H1 (cell line): Measurements from ENCODE around the gene SLC6A3. TPM values are rescaled to one million over a fixed set of nuclear protein-coding genes. Genes with fewer than 3 reads are reported as not detected.

Source experiments
- CTCF ChIA-PET: fragments of 300-600 bp; sonication (Branson Sonifier 250); formaldehyde crosslinking; loops from one replicate; lab custom pipeline; 2021; ENCODE audit not compliant: partially characterized antibody; lab: Charles Lee
- POLR2A ChIA-PET: fragments of 300-600 bp; sonication (Branson Sonifier 250); formaldehyde crosslinking; loops from one replicate; lab custom pipeline; 2021; ENCODE audit warnings: inconsistent platforms; ENCODE audit not compliant: partially characterized antibody; lab: Charles Lee
- DNase-seq, 2 experiments: peaks; one replicate each; pipeline versions ENCODE4 v3.0.0 to v3.0.0-alpha.2; 2010 to 2022; ENCODE audit warnings: low spot score in 2 of 2, low read depth in 1 of 2, mixed read lengths in 1 of 2
- FAIRE-seq: peaks from 2 replicates; lab custom pipeline; 2011; peaks lifted over from hg19 to GRCh38; lab: Jason Lieb, UNC
- H2AFZ ChIP-seq: 2 replicates; pipeline ENCODE4 v1.8.1; 2012; ENCODE audit warnings: low read length, inconsistent platforms
- H2AK5ac ChIP-seq: 2 replicates; pipeline ENCODE4 v1.6.1; 2013; ENCODE audit warnings: low read depth, low read length
- H2BK120ac ChIP-seq: replicated peaks from 2 replicates; pipeline ENCODE3; 2013; ENCODE audit warnings: low read depth, low read length, inconsistent platforms
- H2BK12ac ChIP-seq: 2 replicates; pipeline ENCODE4 v1.6.1; 2013; ENCODE audit warnings: low read depth, low read length
- H2BK15ac ChIP-seq: 2 replicates; pipeline ENCODE4 v1.6.1; 2013; ENCODE audit warnings: low read length
- H2BK20ac ChIP-seq: 2 replicates; pipeline ENCODE4 v1.6.1; 2013; ENCODE audit warnings: low read length
- H2BK5ac ChIP-seq: 2 replicates; pipeline ENCODE4 v1.6.1; 2013; ENCODE audit warnings: low read depth, low read length
- H3K14ac ChIP-seq: 2 replicates; pipeline ENCODE4 v1.6.1; 2013; ENCODE audit warnings: inconsistent platforms; ENCODE audit not compliant: insufficient read length
- H3K18ac ChIP-seq: 2 replicates; pipeline ENCODE4 v1.6.1; 2013; ENCODE audit warnings: low read length; ENCODE audit errors: extremely low read depth
- H3K23ac ChIP-seq: 2 replicates; pipeline ENCODE4 v1.6.1; 2013; ENCODE audit warnings: inconsistent platforms; ENCODE audit not compliant: insufficient read length
- H3K23me2 ChIP-seq: 2 replicates; pipeline ENCODE4 v1.6.1; 2013; ENCODE audit warnings: low read depth, low read length
- H3K27ac ChIP-seq: 2 replicates; pipeline ENCODE4 v1.6.1; 2011; ENCODE audit warnings: low read depth, low read length, inconsistent platforms
- H3K27me3 ChIP-seq, 4 experiments: replicated peaks in 1 of 4; 1 replicate in 1 of 4; 2 replicates in 3 of 4; pipeline versions ENCODE4 v1.6.1 to v1.8.1; 2011 to 2013; ENCODE audit warnings: low read length in 3 of 4, mild to moderate bottlenecking in 3 of 4, inconsistent platforms in 2 of 4, mixed read lengths in 2 of 4, moderate library complexity in 1 of 4; ENCODE audit not compliant: control insufficient read depth in 3 of 4, insufficient read depth in 3 of 4; ENCODE audit errors: extremely low read depth in 1 of 4
- H3K36me3 ChIP-seq, 4 experiments: 2 replicates each; pipeline versions ENCODE4 v1.6.1 to v1.8.1; 2011 to 2013; ENCODE audit warnings: mild to moderate bottlenecking in 4 of 4, low read length in 3 of 4, moderate library complexity in 2 of 4, control low read depth in 1 of 4, inconsistent platforms in 1 of 4; ENCODE audit not compliant: insufficient read depth in 4 of 4, control insufficient read depth in 2 of 4
- H3K4ac ChIP-seq: replicated peaks from 2 replicates; pipeline ENCODE3; 2013; ENCODE audit warnings: low read length, low read depth, mixed read lengths, inconsistent platforms; ENCODE audit not compliant: insufficient read length
- H3K4me1 ChIP-seq, 4 experiments: replicated peaks in 1 of 4; 1 replicate in 1 of 4; 2 replicates in 3 of 4; pipeline versions ENCODE4 v1.6.1 to v1.8.1; 2011 to 2013; ENCODE audit warnings: low read length in 3 of 4, inconsistent platforms in 2 of 4, mixed read lengths in 1 of 4; ENCODE audit not compliant: insufficient read depth in 4 of 4, control insufficient read depth in 3 of 4
- H3K4me2 ChIP-seq, 2 experiments: 2 replicates each; pipeline versions ENCODE4 v1.6.1 to v1.8.1; 2011 to 2013; ENCODE audit warnings: low read depth in 2 of 2, low read length in 2 of 2, control low read depth in 1 of 2, inconsistent platforms in 1 of 2, mild to moderate bottlenecking in 1 of 2; ENCODE audit not compliant: insufficient read depth in 1 of 2
- H3K4me3 ChIP-seq, 4 experiments: fragments of 200-600, 300-600 bp in 1 of 4; sonication (generic), shearing (Covaris generic), sonication (Bioruptor Twin) in 1 of 4; 2 replicates each; pipeline versions ENCODE4 v1.5.1 to v1.8.1; 2011 to 2016; ENCODE audit warnings: low read length in 4 of 4, low read depth in 3 of 4, control low read depth in 2 of 4, inconsistent platforms in 2 of 4, mild to moderate bottlenecking in 2 of 4, mixed read lengths in 1 of 4, moderate library complexity in 1 of 4; ENCODE audit not compliant: insufficient read depth in 2 of 4; ENCODE audit errors: extremely low read depth in 1 of 4
- H3K56ac ChIP-seq: replicated peaks from 2 replicates; pipeline ENCODE3; 2013; ENCODE audit warnings: low read depth, mild to moderate bottlenecking, mixed read lengths, low read length, inconsistent platforms; ENCODE audit not compliant: insufficient read length
- H3K79me1 ChIP-seq: 2 replicates; pipeline ENCODE4 v1.6.1; 2013; ENCODE audit warnings: low read depth, low read length, control low read depth
- H3K79me2 ChIP-seq, 2 experiments: 2 replicates each; pipeline versions ENCODE4 v1.6.1 to v1.8.1; 2012 to 2013; ENCODE audit warnings: low read length in 2 of 2, mild to moderate bottlenecking in 2 of 2, inconsistent platforms in 1 of 2; ENCODE audit not compliant: insufficient read depth in 2 of 2, control insufficient read depth in 1 of 2
- H3K9ac ChIP-seq, 4 experiments: replicated peaks in 1 of 4; 1 replicate in 1 of 4; 2 replicates in 3 of 4; pipeline versions ENCODE4 v1.6.1 to v1.8.1; 2011 to 2013; ENCODE audit warnings: low read depth in 3 of 4, low read length in 3 of 4, control low read depth in 2 of 4, mild to moderate bottlenecking in 2 of 4, moderate library complexity in 2 of 4, inconsistent platforms in 1 of 4; ENCODE audit errors: extremely low read depth in 1 of 4
- H3K9me3 ChIP-seq, 2 experiments: 2 replicates each; pipeline versions ENCODE4 v1.6.1 to v1.8.1; 2012 to 2013; ENCODE audit warnings: mild to moderate bottlenecking in 2 of 2, moderate library complexity in 2 of 2, control low read depth in 1 of 2, inconsistent platforms in 1 of 2, low read depth in 1 of 2, low read length in 1 of 2, mixed read lengths in 1 of 2; ENCODE audit not compliant: insufficient read depth in 2 of 2
- H4K20me1 ChIP-seq, 2 experiments: replicated peaks in 1 of 2; 2 replicates each; pipeline versions ENCODE3 to v1.8.1; 2011 to 2013; ENCODE audit warnings: inconsistent platforms in 2 of 2, low read length in 2 of 2, mild to moderate bottlenecking in 1 of 2; ENCODE audit not compliant: insufficient read depth in 2 of 2, control insufficient read depth in 1 of 2
- H4K5ac ChIP-seq: 2 replicates; pipeline ENCODE4 v1.6.1; 2013; ENCODE audit warnings: low read length, low read depth, mixed read lengths, inconsistent platforms; ENCODE audit not compliant: insufficient read length
- H4K8ac ChIP-seq: 2 replicates; pipeline ENCODE4 v1.8.0; 2013; ENCODE audit warnings: mild to moderate bottlenecking, moderate library complexity, low read length, inconsistent platforms; ENCODE audit not compliant: insufficient read depth; ENCODE audit errors: extremely low read depth
- H4K91ac ChIP-seq: replicated peaks from 2 replicates; pipeline ENCODE3; 2013; ENCODE audit warnings: low read length, mixed read lengths, inconsistent platforms; ENCODE audit not compliant: insufficient read length
- ASH2L ChIP-seq: fragments of 200-600, 300-600 bp; sonication (generic); IDR thresholded peaks from one replicate; pipeline ENCODE4 v1.7.1; 2017; ENCODE audit warnings: low read length
- CHD1 ChIP-seq: IDR thresholded peaks from 2 replicates; pipeline ENCODE4 v1.6.1; 2012; ENCODE audit warnings: low read depth, low read length, improper control_type of control experiment
- POU5F1 ChIP-seq: IDR thresholded peaks from 2 replicates; pipeline ENCODE4 v1.6.1; 2011; ENCODE audit warnings: low read depth, mild to moderate bottlenecking, low read length, moderate library complexity
- RNF2 ChIP-seq: fragments of 200-900, 300-1000 bp; sonication (generic); IDR thresholded peaks from 2 replicates; pipeline ENCODE4 v1.7.1; 2016; ENCODE audit warnings: borderline replicate concordance, low read depth, mild to moderate bottlenecking, antibody characterized with exemption, low read length; ENCODE audit not compliant: poor library complexity, severe bottlenecking; ENCODE audit errors: missing control alignments
- SP1 ChIP-seq: IDR thresholded peaks from 2 replicates; pipeline ENCODE4 v1.6.1; 2011; ENCODE audit warnings: low read depth, low read length
- TAF7 ChIP-seq: optimal IDR thresholded peaks from 2 replicates; pipeline ENCODE3; 2011; ENCODE audit warnings: low read depth, mild to moderate bottlenecking, inconsistent platforms, low read length, moderate library complexity, borderline replicate concordance
- TCF12 ChIP-seq: IDR thresholded peaks from 2 replicates; pipeline ENCODE4 v1.6.1; 2011; ENCODE audit warnings: low read depth, mild to moderate bottlenecking, low read length
- ZNF274 ChIP-seq: IDR thresholded peaks from 2 replicates; pipeline ENCODE4 v1.7.0; 2012; ENCODE audit warnings: low read length, borderline replicate concordance; ENCODE audit errors: extremely low read depth
- WGBS, 2 experiments: shearing (Covaris generic) in 1 of 2; methylation state at CpG; one replicate each; pipeline versions ENCODE4 v1.1.6 to v1.1.7; 2013 to 2015; ENCODE audit warnings: low lambda C conversion rate in 2 of 2, mixed read lengths in 2 of 2, inconsistent platforms in 1 of 2, low coverage in 1 of 2, missing lambda C conversion rate in 1 of 2; ENCODE audit not compliant: insufficient replicate concordance in 2 of 2, insufficient coverage in 1 of 2, insufficient read length in 1 of 2; ENCODE audit errors: extremely low coverage in 1 of 2, missing lambda C conversion rate in 1 of 2; 5-methylcytosine and 5-hydroxymethylcytosine counted together
- polyA plus RNA-seq, 7 experiments: library from polyadenylated mRNA; depleted of rRNA in 3 of 7; stranded (reverse) in 5 of 7; unstranded in 2 of 7; fragments of >200 nt in 5 of 7; fragments of 200-250 nt in 2 of 7; gene quantifications; 1 replicate in 5 of 7; 2 replicates in 1 of 7; 4 replicates in 1 of 7; pipeline versions ENCODE4 v1.2.1 to v1.2.3, GENCODE V29; 2011 to 2013; ENCODE audit warnings: missing spikeins in 2 of 7, mixed read lengths in 2 of 7
- total RNA-seq: library from RNA; stranded (reverse); fragmentation: NEBNext Ultra II Directional; extraction: Animal tissue kit (Norgen Biotek cat#: 25700); gene quantifications from 2 replicates; pipeline ENCODE4 v1.2.1, GENCODE V29; 2021

Gene SLC6A3
- total and polyA plus RNA-seq, 2 of the 8 experiments (the other 6 are each of a cell fraction or from before 2014, with no cell fraction given) = 0.48 to 0.91 TPM

GRCh38 chr5:1396293-1396816, 48.9 kb downstream of the SLC6A3 start:
- H3K4me3 ChIP-seq = no peak overlapping the region
- H3K4ac ChIP-seq = no peak overlapping the region
- no peak for DNase-seq

More at GRCh38 chr5:1396293-1396816, 48.9 kb downstream of the SLC6A3 start:
- no peak overlapping the region; a peak in 1 of 4 replicates for H3K4me2 ChIP-seq
- TF ChIP-seq POU5F1 (no peak), ZNF274 (no peak), SP1 (no peak), TAF7 (no peak), RNF2 (no peak), CHD1 (no peak), ASH2L (no peak), TCF12 (no peak)
- no peaks in the 10 kb centered on the region; a peak in 1 of 7 replicates for H3K27me3 ChIP-seq
- no peak overlapping the region for H3K23ac ChIP-seq
- H2BK15ac ChIP-seq = no peak overlapping the region
- no peaks in the 10 kb centered on the region for H3K36me3 ChIP-seq
- H3K18ac ChIP-seq = no peak overlapping the region
- no peak overlapping the region for H3K9ac ChIP-seq
- no peak overlapping the region for H3K14ac ChIP-seq
- H2BK5ac ChIP-seq = no peak overlapping the region
- no peak for FAIRE-seq
- no peak overlapping the region for H4K91ac ChIP-seq
- peaks cover 0 to 2% (median 0%) of the 10 kb centered on the region in 4 experiments; a peak in 3 of 7 replicates for H3K4me1 ChIP-seq
- no peaks in the 10 kb centered on the region for H3K79me1 ChIP-seq
- H2AFZ ChIP-seq = no peak overlapping the region
- H3K56ac ChIP-seq = no peak overlapping the region
- no peak overlapping the region; the same call in 1 of the 2 replicates for H2BK20ac ChIP-seq
- POLR2A ChIA-PET = interaction anchor here (2.8 kb wide), 1 partner anchor 10 kb away, joined by 10 read pairs; no protein-coding TSS in a partner anchor
- no peaks in the 10 kb centered on the region for H3K9me3 ChIP-seq
- 70% methylated on average over 18 of the region's 18 CpGs; no CpG with 5 or more reads in 1 of the 2 experiments for WGBS, 2 experiments
- H2BK12ac ChIP-seq = no peak overlapping the region
- no peak overlapping the region for H3K27ac ChIP-seq
- no peaks in the 10 kb centered on the region for H3K23me2 ChIP-seq
- no peak overlapping the region for H4K5ac ChIP-seq
- H2BK120ac ChIP-seq = no peak overlapping the region
- no peak overlapping the region for H2AK5ac ChIP-seq
- no peak overlapping the region for H4K8ac ChIP-seq
- CTCF ChIA-PET = interaction anchor here (0.7 to 2.4 kb wide), 6 partner anchors 9 to 71 kb away, joined by 3 to 6 read pairs (median 3); no protein-coding TSS in a partner anchor
- no peaks in the 10 kb centered on the region for H4K20me1 ChIP-seq
- H3K79me2 ChIP-seq = no peaks in the 10 kb centered on the region
